HG02870 (cell line): ENCODE data around the gene CCDC51.
A peak's percentile ranks its signal among the peaks of the same experiment; 100 is the strongest.
"Not testable (repeated sequence)": the region's sequence is repeated elsewhere in the genome, so short reads cannot be mapped to it uniquely, and the experiment has no call there.

ENCODE experiments used
- ATAC-seq: cut with Tn5 transposase; IDR thresholded peaks from one replicate; pipeline ENCODE4 v1.9.1; 2021; ENCODE audit warnings: mild to moderate bottlenecking, moderate library complexity; ENCODE audit not compliant: unreplicated experiment

CCDC51 gene

GRCh38 chr3:48466386-48467109 is 26.6 kb upstream of the CCDC51 start:
- ATAC-seq = peak; percentile 18

- ATAC-seq = peak; percentile 81
These were observed 25.8 kb upstream of the CCDC51 start for GRCh38 chr3:48465531-48466378.

GRCh38 chr3:48465237-48465530 is 25.3 kb upstream of the CCDC51 start:
- no peak for ATAC-seq

GRCh38 chr3:48464713-48465221 is 24.8 kb upstream of the CCDC51 start:
- ATAC-seq = no peak

- ATAC-seq = no peak
These were observed 23.8 kb upstream of the CCDC51 start for GRCh38 chr3:48463703-48464102.

- not testable (repeated sequence) for ATAC-seq
These were observed 21.8 kb upstream of the CCDC51 start for GRCh38 chr3:48461767-48462166.

GRCh38 chr3:48460517-48460902 is 20.6 kb upstream of the CCDC51 start:
- no peak for ATAC-seq

GRCh38 chr3:48459773-48460516 is 20.0 kb upstream of the CCDC51 start:
- no peak for ATAC-seq

- ATAC-seq = no peak
These were observed 19.4 kb upstream of the CCDC51 start for GRCh38 chr3:48459331-48459730.

GRCh38 chr3:48456456-48456855 is 16.5 kb upstream of the CCDC51 start:
- ATAC-seq = no peak

- no peak for ATAC-seq
These were observed 11.4 kb upstream of the CCDC51 start for GRCh38 chr3:48451270-48451669.

GRCh38 chr3:48446425-48447193 is 6.7 kb upstream of the CCDC51 start, which contains the start of gene ATRIP:
Gene ATRIP (plus strand): TSS chr3:48446737. CDS start chr3:48446846, 109 bp downstream.
- ATAC-seq = peak; percentile 76

- no peak for ATAC-seq
These were observed 6.1 kb upstream of the CCDC51 start for GRCh38 chr3:48446043-48446424.

GRCh38 chr3:48445277-48445882 is 5.5 kb upstream of the CCDC51 start:
- ATAC-seq = no peak

GRCh38 chr3:48441940-48442339 is 2.0 kb upstream of the CCDC51 start:
- ATAC-seq = no peak

GRCh38 chr3:48440590-48440958 is 655 bp upstream of the CCDC51 start:
- ATAC-seq = no peak

- no peak for ATAC-seq
These were observed 2.1 kb downstream of the CCDC51 start for GRCh38 chr3:48437812-48438211.

GRCh38 chr3:48436855-48437254 is 3.1 kb downstream of the CCDC51 start:
- no peak for ATAC-seq

- ATAC-seq = no peak
These were observed 3.5 kb downstream of the CCDC51 start for GRCh38 chr3:48436477-48436787.

GRCh38 chr3:48435774-48436476 is 4.0 kb downstream of the CCDC51 start:
- ATAC-seq = no peak
